Naive B cell (primary cell): ENCODE results near the gene SCN2B. TPM values are rescaled to one million over a fixed set of nuclear protein-coding genes. Genes with fewer than 3 reads are reported as not detected.

Source experiments
- ATAC-seq, 2 donors: fragments of 150-1000 bp; cut with Tn5 transposase; 2 replicates each; pipeline ENCODE4 v1.10.0; 2021; ENCODE audit warnings: low read depth in 2 of 2, mild to moderate bottlenecking in 2 of 2, moderate library complexity in 2 of 2
- DNase-seq: peaks from one replicate; pipeline ENCODE4 v3.0.0; 2022
- H3K27ac Mint-ChIP-seq, 6 donors: one replicate each; pipeline ENCODE4 v1.8.0; 2020 to 2022; ENCODE audit warnings: mild to moderate bottlenecking in 6 of 6, mixed read lengths in 6 of 6, moderate library complexity in 5 of 6, inconsistent platforms in 2 of 6
- H3K27me3 Mint-ChIP-seq, 3 donors: one replicate each; pipeline ENCODE4 v1.8.0; 2021 to 2022; ENCODE audit warnings: mixed read lengths in 3 of 3, mild to moderate bottlenecking in 1 of 3
- H3K36me3 Mint-ChIP-seq, 2 donors: one replicate each; pipeline ENCODE4 v1.8.0; 2020 to 2022; ENCODE audit warnings: mixed read lengths in 2 of 2, inconsistent platforms in 1 of 2, mild to moderate bottlenecking in 1 of 2
- H3K4me1 Mint-ChIP-seq, 3 donors: one replicate each; pipeline ENCODE4 v1.8.0; 2020 to 2022; ENCODE audit warnings: mixed read lengths in 3 of 3, inconsistent platforms in 1 of 3, mild to moderate bottlenecking in 1 of 3, moderate library complexity in 1 of 3
- H3K4me3 Mint-ChIP-seq, 8 donors: one replicate each; pipeline ENCODE4 v1.8.0; 2020 to 2022; ENCODE audit warnings: mild to moderate bottlenecking in 8 of 8, mixed read lengths in 8 of 8, moderate library complexity in 8 of 8, inconsistent platforms in 2 of 8
- H3K9me3 Mint-ChIP-seq, 7 donors: one replicate each; pipeline ENCODE4 v1.8.0; 2020 to 2022; ENCODE audit warnings: mixed read lengths in 7 of 7, mild to moderate bottlenecking in 5 of 7, inconsistent platforms in 2 of 7, moderate library complexity in 1 of 7
- polyA plus RNA-seq, 6 donors: library from polyadenylated mRNA; unstranded; fragments of 300-500 nt; fragmentation: Illumina TruSeq; gene quantifications; one replicate each; pipeline ENCODE4 v1.2.3, GENCODE V29; 2021; ENCODE audit warnings: low read depth in 6 of 6

Gene SCN2B
- polyA plus RNA-seq, 6 donors from 2014 or later, result not detected

DNA sequence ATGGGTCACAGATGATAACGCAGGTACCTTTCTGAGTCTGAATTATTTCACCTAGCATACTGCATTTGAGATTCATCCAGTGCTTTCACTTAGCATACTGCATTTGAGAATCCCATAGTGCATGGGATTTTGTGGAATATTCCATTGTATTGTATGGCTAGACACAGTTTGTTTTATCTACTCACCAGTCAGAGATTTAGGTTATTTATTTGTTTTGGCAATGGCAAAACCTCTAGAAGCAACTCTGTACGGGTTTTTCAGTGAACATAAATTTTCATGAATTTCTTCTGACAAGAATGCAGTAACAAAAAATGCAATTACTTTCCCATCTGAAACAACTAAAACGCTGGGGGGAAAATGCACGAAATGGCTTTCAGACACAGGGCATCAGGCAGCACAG, 48.1 kb downstream of the SCN2B start:
- DNase-seq, result no peak
- Mint-ChIP-seq H3K36me3 (no peaks in the 10 kb centered on the region), H3K27ac (no peak overlapping the region), H3K9me3 (no peaks in the 10 kb centered on the region), H3K4me3 (no peak overlapping the region), H3K4me1 (no peaks in the 10 kb centered on the region), H3K27me3 (peaks cover 15 to 40% (median 30%) of the 10 kb centered on the region in 3 donors)
- no peak for ATAC-seq

- H3K27me3 Mint-ChIP-seq, result peaks cover 18 to 38% (median 30%) of the 10 kb centered on the region in 3 donors
- H3K4me3 Mint-ChIP-seq, result peak overlapping the region in 1 of 8 donors; percentile 60
- H3K4me1 Mint-ChIP-seq, result no peaks in the 10 kb centered on the region
- DNase-seq (no peak), ATAC-seq (no peak)
- H3K27ac Mint-ChIP-seq, result peak overlapping the region in 1 of 6 donors; percentile 40
- no peaks in the 10 kb centered on the region for H3K9me3 Mint-ChIP-seq
- H3K36me3 Mint-ChIP-seq, result no peaks in the 10 kb centered on the region
These were observed 50.2 kb downstream of the SCN2B start for GRCh38 chr11:118126082-118126838.

DNA sequence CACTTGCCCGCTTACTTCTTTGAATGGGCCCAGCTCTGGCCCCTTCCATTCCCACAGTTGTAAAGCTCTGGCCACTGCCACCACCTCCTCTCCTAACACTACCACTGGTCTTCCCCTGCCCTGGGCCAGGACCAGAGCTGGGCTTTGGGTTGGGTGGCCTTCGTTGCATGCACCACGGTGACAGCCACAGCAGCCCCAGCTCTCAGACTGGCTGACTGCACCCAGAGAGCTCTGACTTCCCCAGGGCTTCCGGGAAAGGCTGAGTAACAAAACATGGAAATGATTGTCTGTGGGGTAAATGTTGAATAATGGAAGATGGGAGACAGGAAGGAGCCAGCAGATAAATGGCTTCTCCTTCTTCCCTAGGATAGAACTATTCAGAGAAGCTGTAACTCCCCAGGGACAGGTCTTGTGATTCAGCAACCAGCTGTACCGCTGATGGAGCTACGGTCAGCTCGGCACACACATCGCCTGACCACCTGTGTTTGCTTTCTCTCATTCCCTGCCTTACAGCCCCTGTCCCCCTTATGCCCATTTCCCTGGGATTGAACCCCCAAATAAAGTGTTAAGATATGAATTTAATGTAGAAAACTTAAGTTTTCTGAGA, 51.4 kb downstream of the SCN2B start:
- Mint-ChIP-seq H3K27ac (no peak overlapping the region), H3K36me3 (no peaks in the 10 kb centered on the region), H3K9me3 (peaks cover 0 to 2% (median 0%) of the 10 kb centered on the region in 7 donors), H3K4me3 (no peak overlapping the region), H3K4me1 (no peaks in the 10 kb centered on the region), H3K27me3 (peaks cover 16 to 30% (median 30%) of the 10 kb centered on the region in 3 donors)
- ATAC-seq, result no peak
- DNase-seq, result no peak

DNA sequence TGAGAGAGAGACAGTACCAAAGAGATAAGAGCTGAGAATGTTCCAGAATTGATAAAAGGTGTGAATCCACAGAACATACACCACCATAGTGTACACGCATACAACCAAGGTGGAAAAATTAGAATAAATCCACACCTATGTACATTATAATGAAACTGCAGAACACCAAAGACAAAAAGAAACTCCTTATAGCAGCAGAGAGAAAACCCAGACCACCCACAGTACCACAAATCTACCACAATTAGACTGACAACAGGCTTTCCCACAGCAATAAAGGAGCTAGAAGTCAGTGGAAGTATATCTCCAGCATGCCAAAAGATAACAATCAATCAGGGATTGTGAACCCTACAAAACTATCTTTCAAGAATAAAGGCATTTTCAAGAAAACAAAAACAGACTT, 55.6 kb downstream of the SCN2B start:
- no peak for ATAC-seq

DNA sequence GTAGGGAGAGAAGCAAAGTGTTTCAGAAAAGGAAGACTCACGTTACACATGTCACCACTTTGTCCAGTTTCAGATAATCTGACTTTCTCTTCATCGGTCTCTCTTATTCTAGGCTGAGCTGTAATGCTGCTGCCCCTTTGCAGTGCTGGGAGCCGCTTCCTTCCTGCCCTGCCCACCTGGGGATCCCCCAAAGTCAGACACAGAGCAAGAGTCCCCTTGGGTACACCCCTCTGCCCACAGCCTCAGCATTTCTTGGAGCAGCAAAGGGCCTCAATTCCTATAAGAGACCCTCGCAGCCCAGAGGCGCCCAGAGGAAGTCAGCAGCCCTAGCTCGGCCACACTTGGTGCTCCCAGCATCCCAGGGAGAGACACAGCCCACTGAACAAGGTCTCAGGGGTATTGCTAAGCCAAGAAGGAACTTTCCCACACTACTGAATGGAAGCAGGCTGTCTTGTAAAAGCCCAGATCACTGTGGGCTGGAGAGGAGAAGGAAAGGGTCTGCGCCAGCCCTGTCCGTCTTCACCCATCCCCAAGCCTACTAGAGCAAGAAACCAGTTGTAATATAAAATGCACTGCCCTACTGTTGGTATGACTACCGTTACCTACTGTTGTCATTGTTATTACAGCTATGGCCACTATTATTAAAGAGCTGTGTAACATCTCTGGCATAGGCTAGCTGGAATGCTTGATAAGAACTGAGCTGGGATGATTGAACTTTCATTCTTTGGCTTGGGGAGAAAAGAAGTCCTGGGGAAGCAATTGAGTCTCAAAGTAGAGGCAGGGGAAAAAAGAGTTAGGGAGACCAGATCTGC, 58.4 kb downstream of the SCN2B start:
- H3K9me3 Mint-ChIP-seq, result peaks cover 0 to 2% (median 0%) of the 10 kb centered on the region in 7 donors
- H3K27ac Mint-ChIP-seq, result peak overlapping the region in 4 of 6 donors; percentile 14 to 95 (median 65)
- H3K4me1 Mint-ChIP-seq, result peaks cover 8 to 38% (median 22%) of the 10 kb centered on the region in 3 donors
- DNase-seq (no peak), ATAC-seq (peak in 1 of 2 donors; percentile 97)
- H3K27me3 Mint-ChIP-seq, result peaks cover 18 to 48% (median 29%) of the 10 kb centered on the region in 3 donors
- H3K36me3 Mint-ChIP-seq, result no peaks in the 10 kb centered on the region
- peak overlapping the region in 4 of 8 donors; percentile 42 to 84 (median 67) for H3K4me3 Mint-ChIP-seq

More for the DNA sequence above, 55.6 kb downstream of the SCN2B start:
- DNase-seq, result no peak
- H3K27me3 Mint-ChIP-seq, result peaks cover 5 to 23% (median 10%) of the 10 kb centered on the region in 3 donors
- H3K9me3 Mint-ChIP-seq, result peaks cover 0 to 2% (median 0%) of the 10 kb centered on the region in 7 donors
- H3K27ac Mint-ChIP-seq, result peak overlapping the region in 1 of 6 donors; percentile 3
- H3K4me1 Mint-ChIP-seq, result peaks cover 8 to 29% (median 22%) of the 10 kb centered on the region in 3 donors
- H3K36me3 Mint-ChIP-seq, result no peaks in the 10 kb centered on the region
- H3K4me3 Mint-ChIP-seq, result no peak overlapping the region

GRCh38 chr11:118115048-118115447, 61.4 kb downstream of the SCN2B start:
- H3K27ac Mint-ChIP-seq, result peak overlapping the region in 2 of 6 donors; percentile 42 to 75
- H3K9me3 Mint-ChIP-seq, result no peaks in the 10 kb centered on the region
- DNase-seq (no peak), ATAC-seq (no peak)
- no peak overlapping the region for H3K4me3 Mint-ChIP-seq
- H3K27me3 Mint-ChIP-seq, result peaks cover 28 to 56% (median 29%) of the 10 kb centered on the region in 3 donors
- H3K36me3 Mint-ChIP-seq, result no peaks in the 10 kb centered on the region
- peaks cover 8 to 38% (median 22%) of the 10 kb centered on the region in 3 donors for H3K4me1 Mint-ChIP-seq

GRCh38 chr11:118114266-118114665, 62.2 kb downstream of the SCN2B start:
- Mint-ChIP-seq H3K27ac (no peak overlapping the region), H3K4me3 (no peak overlapping the region), H3K4me1 (peaks cover 8 to 37% (median 22%) of the 10 kb centered on the region in 3 donors), H3K36me3 (no peaks in the 10 kb centered on the region), H3K27me3 (peaks cover 28 to 58% (median 35%) of the 10 kb centered on the region in 3 donors), H3K9me3 (no peaks in the 10 kb centered on the region)
- ATAC-seq, result no peak
- DNase-seq, result no peak

DNA sequence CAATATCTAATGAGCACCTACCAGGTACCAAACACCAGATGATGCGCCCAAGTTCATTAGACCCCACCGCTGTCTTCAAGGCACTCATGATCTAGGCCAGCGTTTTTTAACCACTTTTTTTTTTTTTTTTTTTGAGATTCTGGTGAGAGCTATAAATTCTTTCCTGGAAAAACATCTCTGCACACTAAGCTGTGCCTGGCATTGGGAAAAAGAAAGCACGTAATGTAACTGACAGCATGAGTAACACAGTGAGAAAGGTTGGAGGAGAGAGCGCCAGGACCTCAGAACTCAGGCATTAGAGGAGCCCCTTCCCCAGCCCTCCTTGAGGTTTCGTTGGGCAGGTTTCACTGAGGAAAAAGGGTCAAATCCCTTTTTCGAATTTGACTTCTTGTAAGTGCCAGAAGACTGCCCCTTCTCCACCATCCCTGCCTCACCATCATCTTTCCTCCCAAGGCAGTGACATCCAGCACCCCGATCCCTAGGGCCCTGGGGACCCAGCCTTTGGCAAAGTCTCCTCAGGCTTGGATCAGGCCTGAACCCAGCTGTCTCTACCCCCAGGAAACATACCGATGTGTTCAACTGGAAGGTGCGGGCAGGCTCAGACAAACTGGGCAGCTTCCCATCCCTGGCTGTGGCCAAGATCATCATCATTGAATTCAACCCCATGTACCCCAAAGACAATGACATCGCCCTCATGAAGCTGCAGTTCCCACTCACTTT, 63.6 kb downstream of the SCN2B start:
- peaks cover 3 to 23% (median 10%) of the 10 kb centered on the region in 3 donors for H3K4me1 Mint-ChIP-seq
- no peak overlapping the region for H3K4me3 Mint-ChIP-seq
- ATAC-seq, result no peak
- H3K27ac Mint-ChIP-seq, result no peak overlapping the region
- no peak for DNase-seq
- H3K36me3 Mint-ChIP-seq, result no peaks in the 10 kb centered on the region
- H3K27me3 Mint-ChIP-seq, result peaks cover 28 to 47% (median 40%) of the 10 kb centered on the region in 3 donors
- H3K9me3 Mint-ChIP-seq, result no peaks in the 10 kb centered on the region

Other genes starting within 250 kb of the SCN2B start
- gene TMPRSS13, start 247.2 kb downstream of the SCN2B start, polyA plus RNA-seq, result under 1 TPM in 5 of 6 donors, not detected in 1; 0.24 to 0.87 (median 0.84) TPM
- 10 to 100 TPM; 49.8 to 63.1 (median 56.2) TPM for gene IL10RA, start 190.2 kb downstream of the SCN2B start, polyA plus RNA-seq
- not detected for gene TMPRSS4, start 99.6 kb downstream of the SCN2B start, polyA plus RNA-seq
- gene SMIM35, start 89.7 kb downstream of the SCN2B start, polyA plus RNA-seq, result 1 to 10 TPM in 3 of 6 donors, under 1 TPM in 3; 0.77 to 3.4 (median 1.1) TPM
- gene SCN4B, start 23.8 kb downstream of the SCN2B start, polyA plus RNA-seq, result not detected
- gene JAML, start 48.4 kb upstream of the SCN2B start, polyA plus RNA-seq, result 1 to 10 TPM in 5 of 6 donors, under 1 TPM in 1; 0.64 to 8.1 (median 3.3) TPM
- 1 to 10 TPM in 5 of 6 donors, under 1 TPM in 1; 0.89 to 3.2 (median 1.5) TPM for gene MPZL3, start 75.7 kb upstream of the SCN2B start, polyA plus RNA-seq
- not detected for gene MPZL2, start 87.7 kb upstream of the SCN2B start, polyA plus RNA-seq
- 1 to 10 TPM in 4 of 6 donors, under 1 TPM in 2; 0.73 to 2.9 (median 1.7) TPM for gene CD3E, start 128.1 kb upstream of the SCN2B start, polyA plus RNA-seq
- gene CD3D, start 166.1 kb upstream of the SCN2B start, polyA plus RNA-seq, result 1 to 10 TPM in 5 of 6 donors, under 1 TPM in 1; 0.39 to 3.9 (median 3.0) TPM
- gene CD3G, start 167.7 kb upstream of the SCN2B start, polyA plus RNA-seq, result 1 to 10 TPM in 2 of 6 donors, under 1 TPM in 4; 0.09 to 2.3 (median 0.72) TPM
- gene UBE4A, start 183.0 kb upstream of the SCN2B start, polyA plus RNA-seq, result 10 to 100 TPM; 19.2 to 28.3 (median 23.5) TPM
- 100 to 1,000 TPM; 418 to 680 (median 501) TPM for gene ATP5MG, start 225.0 kb upstream of the SCN2B start, polyA plus RNA-seq